T-helper 2 cell treated with Interferon-gamma antibody and Interleukin-4, amounts not matched to agents 5 μg/mL and 100 μg/mL, for 36 hours (primary cell): ENCODE data around the gene ATP6V1G2.

Experiments used
- DNase-seq: peaks from one replicate; pipeline ENCODE4 v3.0.0; 2021; ENCODE audit warnings: low spot score
- H3K27ac Mint-ChIP-seq: one replicate; pipeline ENCODE4 v1.8.0; 2021; ENCODE audit warnings: mild to moderate bottlenecking, mixed read lengths
- H3K27me3 Mint-ChIP-seq: one replicate; pipeline ENCODE4 v1.8.0; 2021; ENCODE audit warnings: low read depth, mixed read lengths
- H3K36me3 Mint-ChIP-seq: one replicate; pipeline ENCODE4 v1.8.0; 2021; ENCODE audit warnings: low read depth, mixed read lengths
- H3K4me1 Mint-ChIP-seq: one replicate; pipeline ENCODE4 v1.8.0; 2021; ENCODE audit warnings: low read depth, mixed read lengths
- H3K4me3 Mint-ChIP-seq: one replicate; pipeline ENCODE4 v1.8.0; 2022; ENCODE audit warnings: mild to moderate bottlenecking, moderate library complexity, mixed read lengths
- H3K9me3 Mint-ChIP-seq: one replicate; pipeline ENCODE4 v1.8.0; 2021; ENCODE audit warnings: mixed read lengths

Gene ATP6V1G2

DNA sequence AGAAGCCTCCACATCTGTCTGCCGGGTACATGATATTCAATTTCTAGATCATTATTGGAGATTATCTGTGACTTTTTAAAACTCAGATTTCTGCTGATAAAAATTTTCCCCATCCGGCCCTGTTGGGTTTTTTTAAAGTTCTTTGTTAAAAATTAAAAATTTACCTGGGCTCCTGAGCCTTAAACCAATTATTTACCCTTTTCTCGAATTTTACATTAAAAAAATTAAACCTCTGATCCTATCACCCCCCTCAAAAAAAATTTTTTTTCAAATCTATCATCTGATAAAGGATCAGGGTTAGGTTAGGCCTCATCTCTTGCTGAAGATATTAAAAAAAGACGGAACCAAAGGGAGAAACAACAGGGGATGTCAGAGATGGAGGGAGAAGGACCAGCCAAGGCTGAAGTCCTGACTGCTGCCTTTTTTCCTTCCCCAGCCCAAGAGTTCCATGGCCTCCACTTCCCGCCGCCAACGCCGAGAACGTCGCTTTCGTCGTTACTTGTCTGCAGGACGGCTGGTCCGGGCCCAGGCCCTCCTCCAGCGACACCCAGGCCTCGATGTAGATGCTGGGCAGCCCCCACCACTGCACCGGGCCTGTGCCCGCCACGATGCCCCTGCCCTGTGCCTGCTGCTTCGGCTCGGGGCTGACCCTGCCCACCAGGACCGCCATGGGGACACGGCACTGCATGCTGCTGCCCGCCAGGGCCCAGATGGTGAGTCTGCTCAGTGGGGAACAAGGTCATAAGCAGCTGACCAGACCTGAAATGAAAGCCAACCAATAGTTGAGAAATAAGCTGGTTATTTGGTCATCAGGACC lies 1.5 kb upstream of the ATP6V1G2 start:
- H3K36me3 Mint-ChIP-seq: peaks cover 15% of the 10 kb centered on the region
- no peak for DNase-seq
- H3K9me3 Mint-ChIP-seq: no peaks in the 10 kb centered on the region
- peaks cover 34% of the 10 kb centered on the region for H3K4me1 Mint-ChIP-seq
- peak overlapping the region; percentile 92 for H3K27ac Mint-ChIP-seq
- H3K27me3 Mint-ChIP-seq: no peaks in the 10 kb centered on the region
- peak overlapping the region; percentile 78 for H3K4me3 Mint-ChIP-seq

DNA sequence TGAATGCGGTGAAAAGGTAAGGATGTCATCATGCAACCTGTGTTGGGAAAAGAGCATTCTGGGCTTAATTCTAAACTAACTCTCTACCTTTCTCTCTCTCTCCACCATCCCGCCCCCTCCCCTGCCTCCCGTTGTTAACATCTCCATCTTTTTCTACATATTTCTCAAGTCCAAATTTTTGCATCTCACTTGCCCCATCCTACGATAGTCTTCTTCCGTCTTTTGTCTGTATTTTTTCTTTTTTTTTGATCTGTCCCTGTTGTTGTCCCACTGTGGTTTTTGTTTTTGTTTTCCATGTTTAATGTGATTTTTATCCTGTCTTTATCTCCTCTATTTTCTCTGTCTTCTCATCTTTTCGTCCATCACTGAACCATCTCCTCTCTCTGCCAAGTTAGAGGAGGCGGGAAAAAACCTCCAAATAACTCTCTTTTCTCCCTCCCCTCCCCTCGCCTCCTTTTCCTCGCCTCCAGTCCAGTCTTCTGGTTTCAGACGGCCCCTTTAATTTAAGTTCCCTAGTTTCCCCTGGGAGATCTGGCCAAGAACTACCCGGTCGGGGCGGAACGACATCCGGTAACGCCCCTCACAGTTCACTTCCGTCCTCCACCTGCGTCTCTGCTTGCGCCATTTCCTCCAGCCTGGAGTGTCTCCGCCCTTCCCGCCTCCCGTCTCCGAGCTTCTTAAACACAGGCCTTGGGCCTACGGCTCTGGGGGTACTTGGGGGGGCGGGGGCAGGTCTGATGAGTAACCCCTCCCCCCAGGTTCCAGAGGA lies 734 bp upstream of the ATP6V1G2 start, which contains the start of gene NFKBIL1:
TSS of gene NFKBIL1 (plus strand) at position 651 of the 769 bp plus-strand sequence. CDS start at position 738, 87 bp downstream.
- H3K27ac Mint-ChIP-seq: peak within 1 kb of the TSS; percentile 92
- no peaks in the 10 kb centered on the region for H3K9me3 Mint-ChIP-seq
- H3K27me3 Mint-ChIP-seq: no peaks in the 10 kb centered on the region
- DNase-seq: peak; percentile 92
- peak within 1 kb of the TSS; percentile 78 for H3K4me3 Mint-ChIP-seq
- H3K36me3 Mint-ChIP-seq: peaks cover 13% of the 10 kb centered on the region
- peaks cover 38% of the 10 kb centered on the region for H3K4me1 Mint-ChIP-seq

DNA sequence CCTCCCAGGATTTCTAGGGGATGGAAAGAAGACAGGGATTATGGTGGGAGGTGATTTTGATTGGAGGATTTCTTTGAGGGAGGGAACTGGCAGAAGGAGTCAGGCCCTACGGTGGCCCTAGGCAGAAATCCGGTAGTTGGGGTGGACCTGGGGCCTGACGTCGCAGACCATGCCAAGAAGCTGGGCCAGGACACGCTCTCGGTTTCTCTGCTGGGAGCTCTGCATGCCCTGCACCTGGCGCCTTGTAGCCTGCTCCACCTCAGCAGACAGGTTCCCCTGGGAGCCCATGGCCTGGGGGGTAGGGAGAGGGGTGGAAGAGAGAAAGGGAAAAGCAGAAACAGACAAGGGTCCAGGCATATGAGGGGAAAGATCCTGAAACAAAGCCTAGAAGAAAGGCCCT lies 1.1 kb downstream of the ATP6V1G2 start:
- Mint-ChIP-seq H3K4me3 (no peak overlapping the region), H3K27me3 (no peaks in the 10 kb centered on the region), H3K36me3 (peaks cover 17% of the 10 kb centered on the region), H3K9me3 (no peaks in the 10 kb centered on the region), H3K4me1 (peaks cover 40% of the 10 kb centered on the region), H3K27ac (peak overlapping the region; percentile 14)
- DNase-seq: no peak

DNA sequence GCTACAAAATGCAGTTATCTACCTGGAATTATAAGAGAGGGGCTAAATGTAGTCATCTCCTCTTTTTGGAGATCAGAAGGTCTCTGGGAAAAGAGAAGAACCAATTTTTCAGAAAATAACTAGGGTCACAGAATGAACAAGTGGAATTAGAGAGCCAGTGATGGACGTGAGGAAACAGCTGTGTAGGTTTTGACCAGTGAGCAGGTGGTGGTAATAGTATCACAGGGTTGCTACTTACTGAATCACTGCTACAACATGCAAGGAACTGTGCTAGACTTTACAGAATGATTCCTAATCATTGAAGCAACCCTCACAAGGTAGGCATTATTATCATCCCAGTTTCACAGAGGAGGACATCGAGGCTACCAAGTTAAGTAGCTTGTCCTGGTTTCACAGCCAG lies 1.7 kb downstream of the ATP6V1G2 start:
- no peaks in the 10 kb centered on the region for H3K9me3 Mint-ChIP-seq
- H3K27ac Mint-ChIP-seq: no peak overlapping the region
- H3K4me3 Mint-ChIP-seq: no peak overlapping the region
- H3K4me1 Mint-ChIP-seq: peaks cover 45% of the 10 kb centered on the region
- no peaks in the 10 kb centered on the region for H3K27me3 Mint-ChIP-seq
- peaks cover 23% of the 10 kb centered on the region for H3K36me3 Mint-ChIP-seq
- DNase-seq: no peak

DNA sequence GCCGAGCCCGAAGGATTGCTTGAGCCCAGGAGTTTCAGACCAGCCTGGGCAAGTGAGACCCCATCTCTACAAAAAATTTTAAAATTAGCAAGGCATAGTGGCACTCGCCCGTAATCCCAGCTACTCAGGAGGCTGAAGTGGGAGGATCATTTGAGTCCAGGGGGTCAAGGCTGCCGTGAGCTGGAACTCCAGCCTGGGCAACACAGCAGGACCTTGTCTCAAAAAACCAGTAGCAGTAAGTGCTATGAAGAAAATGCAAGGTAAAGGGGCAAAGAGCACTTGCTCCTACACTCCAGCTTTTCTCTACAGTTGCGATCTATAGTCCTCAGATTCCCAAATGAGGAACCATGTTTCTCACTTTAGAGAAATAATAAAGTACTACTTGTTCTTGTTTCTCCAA lies 2.8 kb downstream of the ATP6V1G2 start:
- peaks cover 50% of the 10 kb centered on the region for H3K4me1 Mint-ChIP-seq
- H3K36me3 Mint-ChIP-seq: peaks cover 28% of the 10 kb centered on the region
- H3K27ac Mint-ChIP-seq: no peak overlapping the region
- H3K9me3 Mint-ChIP-seq: no peaks in the 10 kb centered on the region
- H3K27me3 Mint-ChIP-seq: no peaks in the 10 kb centered on the region
- DNase-seq: no peak
- H3K4me3 Mint-ChIP-seq: no peak overlapping the region

DNA sequence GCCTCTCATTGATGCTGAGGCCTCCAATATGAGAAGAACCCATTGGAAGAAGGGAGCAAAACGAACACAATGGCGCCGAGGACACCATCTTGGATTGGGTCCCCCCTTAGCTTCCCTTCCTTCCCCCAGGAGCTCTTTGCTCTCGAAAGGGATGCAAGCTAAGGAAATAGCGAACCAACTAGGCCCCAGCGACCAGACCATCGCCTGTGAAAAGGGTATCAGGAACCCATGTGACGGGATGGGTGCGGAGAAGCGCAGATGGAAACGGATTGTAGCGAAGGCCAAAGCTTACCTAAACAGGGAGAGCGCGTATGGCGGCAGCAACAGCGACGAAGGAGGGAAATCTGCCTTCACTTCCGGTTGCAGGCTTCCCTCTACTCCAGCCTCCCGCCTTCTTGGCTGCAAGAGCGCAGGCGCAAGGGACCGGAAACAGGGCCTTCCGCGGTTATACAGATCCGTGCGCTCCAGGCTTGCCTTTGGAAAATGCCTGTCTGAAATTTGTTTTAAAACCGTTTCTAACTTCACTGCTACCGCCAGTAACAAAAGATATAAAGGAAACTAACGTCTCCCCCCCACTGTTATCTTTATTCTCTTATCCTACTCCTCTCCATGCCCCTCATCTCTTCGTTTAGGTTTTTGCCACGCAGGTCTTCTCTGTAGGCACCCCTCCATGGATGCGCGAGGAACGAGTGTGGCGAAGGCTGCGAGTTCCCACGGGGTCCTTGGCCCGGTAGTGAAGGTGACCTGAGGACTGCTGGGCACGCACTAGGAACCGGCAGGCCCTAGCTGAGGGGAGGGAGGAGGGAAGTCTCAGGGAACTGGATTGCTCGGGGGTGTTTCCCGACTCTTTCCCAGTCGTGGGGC lies 4.5 kb downstream of the ATP6V1G2 start, which contains the start of gene DDX39B:
TSS of gene DDX39B (minus strand) at position 346 of the 864 bp plus-strand sequence. CDS start 1,471 bp downstream, outside the sequence.
- Mint-ChIP-seq H3K27ac (peak within 1 kb of the TSS; percentile 92), H3K27me3 (no peaks in the 10 kb centered on the region), H3K9me3 (no peaks in the 10 kb centered on the region), H3K36me3 (peaks cover 39% of the 10 kb centered on the region), H3K4me1 (peaks cover 44% of the 10 kb centered on the region), H3K4me3 (peak within 1 kb of the TSS; percentile 95)
- peak; percentile 93 for DNase-seq

DNA sequence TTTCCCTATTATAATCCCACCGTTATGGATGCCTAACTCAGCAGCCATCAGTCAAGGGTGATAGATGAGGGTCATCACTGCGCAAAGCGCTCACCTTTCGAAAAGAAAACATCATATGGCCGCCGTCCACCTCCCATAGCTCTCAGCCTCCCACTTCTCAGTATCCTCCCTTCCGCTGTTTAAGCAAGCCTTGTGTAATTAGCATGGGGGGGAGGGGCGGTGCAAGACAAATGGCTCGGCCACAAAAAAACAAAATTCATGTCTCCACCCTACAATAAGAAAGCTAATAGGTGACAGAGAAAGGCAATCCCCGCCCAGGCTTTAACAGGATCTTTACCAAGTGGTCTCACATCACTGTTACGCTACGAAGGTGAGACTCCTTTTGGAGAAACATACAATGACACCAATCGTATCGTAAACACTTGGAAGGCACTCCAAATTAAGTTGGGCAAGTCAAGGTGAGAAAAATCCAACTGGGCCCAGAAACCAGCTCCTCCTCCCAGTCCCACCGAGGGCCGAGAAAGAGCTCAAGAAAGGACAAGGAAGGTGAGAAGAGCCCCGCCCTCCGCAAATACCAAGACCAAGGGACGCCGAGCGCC lies 5.2 kb downstream of the ATP6V1G2 start:
- H3K4me1 Mint-ChIP-seq: peaks cover 43% of the 10 kb centered on the region
- peak overlapping the region; percentile 92 for H3K27ac Mint-ChIP-seq
- H3K9me3 Mint-ChIP-seq: no peaks in the 10 kb centered on the region
- peak; percentile 52 for DNase-seq
- peak overlapping the region; percentile 95 for H3K4me3 Mint-ChIP-seq
- H3K27me3 Mint-ChIP-seq: no peaks in the 10 kb centered on the region
- peaks cover 46% of the 10 kb centered on the region for H3K36me3 Mint-ChIP-seq

DNA sequence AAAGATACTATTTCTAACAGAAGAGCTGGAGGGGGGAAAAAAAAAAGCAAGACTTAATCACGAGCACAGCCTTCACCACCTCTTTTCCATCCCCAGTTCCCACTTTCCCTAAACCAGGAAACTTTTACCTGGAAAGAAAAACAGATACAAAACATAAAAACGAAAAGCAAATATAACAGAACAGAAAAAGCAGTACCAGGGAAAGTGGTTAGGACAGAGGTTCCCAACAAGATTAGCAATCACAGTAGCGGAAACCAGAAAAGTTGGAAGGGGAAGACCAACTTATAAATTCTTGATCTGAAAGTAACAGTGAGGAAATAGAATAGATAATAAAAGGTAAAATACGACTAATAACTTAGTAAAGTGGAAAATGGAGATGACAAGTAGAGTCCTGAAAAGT lies 5.8 kb downstream of the ATP6V1G2 start:
- Mint-ChIP-seq H3K36me3 (peaks cover 52% of the 10 kb centered on the region), H3K27ac (peak overlapping the region; percentile 92), H3K4me1 (peaks cover 45% of the 10 kb centered on the region), H3K4me3 (peak overlapping the region; percentile 95), H3K27me3 (no peaks in the 10 kb centered on the region), H3K9me3 (no peaks in the 10 kb centered on the region)
- no peak for DNase-seq

DNA sequence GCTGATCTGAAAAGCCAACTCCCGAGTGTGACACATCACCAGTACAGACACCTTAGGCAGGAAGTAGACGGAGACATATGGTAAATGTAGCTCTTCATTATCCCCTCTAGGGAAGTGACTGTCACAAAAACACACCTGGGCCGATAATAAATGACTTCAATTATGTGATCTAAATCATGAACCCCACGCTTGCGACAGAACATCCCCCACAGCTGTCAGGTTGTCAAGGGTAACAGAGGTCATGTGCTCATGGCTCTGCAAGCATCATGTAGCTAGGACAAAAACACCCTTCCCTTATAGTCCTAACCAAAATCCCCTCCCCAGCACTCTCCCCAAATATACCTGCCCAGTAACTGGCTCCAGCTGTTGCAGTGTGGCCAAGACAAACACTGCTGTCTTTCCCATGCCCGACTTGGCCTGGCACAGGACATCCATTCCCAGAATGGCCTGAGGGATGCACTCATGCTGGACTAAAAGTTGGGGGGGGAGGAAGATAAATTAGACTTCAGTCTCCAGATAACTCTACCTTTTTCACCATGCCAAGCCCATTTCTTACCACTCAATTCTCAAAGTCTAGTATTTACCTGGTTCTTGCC lies 7.5 kb downstream of the ATP6V1G2 start:
- Mint-ChIP-seq H3K27me3 (no peaks in the 10 kb centered on the region), H3K9me3 (no peaks in the 10 kb centered on the region), H3K4me1 (peaks cover 43% of the 10 kb centered on the region), H3K27ac (peak overlapping the region; percentile 6), H3K4me3 (peak overlapping the region; percentile 95), H3K36me3 (peaks cover 67% of the 10 kb centered on the region)
- no peak for DNase-seq

DNA sequence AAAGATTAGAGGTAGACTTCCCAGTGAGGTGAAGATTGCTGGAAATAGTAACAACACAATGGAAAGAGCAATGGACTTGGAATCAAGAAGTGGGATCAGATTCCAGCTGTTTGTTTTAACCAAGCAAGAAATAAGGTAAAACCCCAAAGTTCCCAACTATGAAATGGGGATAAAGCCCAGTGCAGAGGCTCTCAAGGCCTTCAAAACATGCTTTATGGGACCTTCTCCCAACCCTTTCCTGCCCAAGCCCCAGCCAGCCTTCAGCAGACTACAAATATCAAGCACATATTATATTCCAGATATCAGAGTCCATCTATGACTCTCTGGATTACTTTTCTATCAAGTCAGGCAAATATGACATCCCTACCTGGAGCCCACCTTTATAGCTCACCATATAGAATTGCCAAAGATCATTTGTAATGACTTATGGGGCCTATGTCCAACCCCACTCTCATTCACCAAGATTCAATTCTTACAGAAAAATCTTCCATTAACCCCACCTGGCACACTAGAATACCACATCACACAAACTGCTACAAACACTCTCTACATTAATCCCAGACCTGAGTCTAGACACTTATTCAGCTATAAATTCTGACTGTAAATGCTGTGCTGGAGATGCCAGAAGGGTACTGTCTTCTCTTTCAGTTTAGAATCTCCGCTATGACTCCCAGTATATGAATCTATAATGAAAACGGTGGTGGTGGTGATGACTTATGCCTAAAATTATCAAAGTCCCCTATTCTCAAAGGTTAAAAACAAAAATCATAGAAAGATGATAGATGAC lies 10.7 kb downstream of the ATP6V1G2 start:
- Mint-ChIP-seq H3K27me3 (no peaks in the 10 kb centered on the region), H3K9me3 (no peaks in the 10 kb centered on the region), H3K4me1 (peaks cover 38% of the 10 kb centered on the region), H3K36me3 (peaks cover 87% of the 10 kb centered on the region), H3K4me3 (no peak overlapping the region), H3K27ac (no peak overlapping the region)
- DNase-seq: no peak

DNA sequence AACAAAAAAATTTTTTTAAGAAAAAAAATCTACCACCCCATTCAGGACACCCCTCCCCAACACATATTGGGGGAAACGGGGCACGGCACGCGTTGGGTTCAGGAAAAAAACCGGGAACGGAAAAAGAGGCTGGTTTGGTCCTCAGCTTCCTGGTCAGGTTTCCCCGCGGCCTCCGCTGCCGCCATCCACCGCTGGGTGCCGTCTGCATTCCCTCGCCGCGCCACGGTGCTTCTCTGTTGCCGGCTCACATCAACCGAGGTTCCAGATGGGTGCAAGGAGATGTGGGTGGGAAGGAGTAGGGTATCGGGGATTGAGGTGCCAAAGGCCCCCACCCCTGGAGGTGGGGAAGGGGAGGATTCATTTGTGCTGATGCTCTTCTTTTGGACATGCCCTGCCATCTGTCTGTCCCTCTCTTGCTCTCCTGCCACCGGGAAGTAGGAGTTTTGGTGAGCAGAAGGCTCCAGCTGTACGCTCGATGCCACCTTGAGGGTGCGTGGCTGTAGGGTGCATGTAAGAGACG lies 11.8 kb downstream of the ATP6V1G2 start:
- no peak overlapping the region for H3K27ac Mint-ChIP-seq
- peaks cover 85% of the 10 kb centered on the region for H3K36me3 Mint-ChIP-seq
- no peaks in the 10 kb centered on the region for H3K27me3 Mint-ChIP-seq
- H3K9me3 Mint-ChIP-seq: no peaks in the 10 kb centered on the region
- H3K4me1 Mint-ChIP-seq: peaks cover 29% of the 10 kb centered on the region
- DNase-seq: no peak
- no peak overlapping the region for H3K4me3 Mint-ChIP-seq

DNA sequence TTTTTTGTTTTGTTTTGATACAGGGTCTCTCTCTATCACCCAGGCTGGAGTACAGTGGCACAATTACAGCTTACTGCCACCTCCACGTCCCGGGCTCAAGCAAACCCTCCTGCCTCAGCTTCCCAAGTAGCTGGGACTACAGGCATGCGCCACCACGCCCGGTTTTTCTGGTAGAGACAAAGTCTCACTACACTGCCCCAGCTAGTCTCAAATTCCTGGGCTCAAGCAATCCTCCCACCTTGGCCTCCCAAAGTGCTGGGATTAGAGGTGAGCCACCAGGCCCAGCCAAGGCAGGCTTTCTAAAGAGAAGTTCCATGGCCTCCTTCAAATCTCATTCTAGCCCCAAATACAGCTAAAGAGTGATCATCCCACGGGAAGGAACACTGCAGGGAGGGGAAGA lies 12.4 kb downstream of the ATP6V1G2 start:
- peaks cover 23% of the 10 kb centered on the region for H3K4me1 Mint-ChIP-seq
- no peak overlapping the region for H3K27ac Mint-ChIP-seq
- H3K27me3 Mint-ChIP-seq: no peaks in the 10 kb centered on the region
- H3K9me3 Mint-ChIP-seq: no peaks in the 10 kb centered on the region
- H3K36me3 Mint-ChIP-seq: peaks cover 81% of the 10 kb centered on the region
- no peak overlapping the region for H3K4me3 Mint-ChIP-seq
- no peak for DNase-seq
